Progenitor cell of endocrine pancreas (in vitro differentiated cells): Measurements from ENCODE around the gene ASF1B. TPM values are rescaled to one million over a fixed set of nuclear protein-coding genes. Genes with fewer than 3 reads are reported as not detected.

Experiments
- DNase-seq: peaks from one replicate; pipeline ENCODE4 v3.0.0; 2021; ENCODE audit warnings: low spot score; ENCODE audit not compliant: unreplicated experiment
- H3K27ac Mint-ChIP-seq: 2 replicates; pipeline ENCODE4 v1.8.0; 2021; ENCODE audit warnings: mild to moderate bottlenecking, moderate library complexity, mixed read lengths
- H3K27me3 Mint-ChIP-seq: 2 replicates; pipeline ENCODE4 v1.8.0; 2021; ENCODE audit warnings: mixed read lengths
- H3K36me3 Mint-ChIP-seq: 2 replicates; pipeline ENCODE4 v1.8.0; 2022; ENCODE audit warnings: mixed read lengths; ENCODE audit not compliant: insufficient read depth
- H3K4me1 Mint-ChIP-seq: 2 replicates; pipeline ENCODE4 v1.8.0; 2021; ENCODE audit warnings: low read depth, mixed read lengths
- H3K4me3 Mint-ChIP-seq: 2 replicates; pipeline ENCODE4 v1.8.0; 2021; ENCODE audit warnings: low read depth, mild to moderate bottlenecking, moderate library complexity, mixed read lengths
- H3K9me3 Mint-ChIP-seq: 2 replicates; pipeline ENCODE4 v1.8.0; 2021; ENCODE audit warnings: low read depth, mixed read lengths
- total RNA-seq: library from RNA; stranded (reverse); gene quantifications from 2 replicates; pipeline ENCODE4 v1.2.1, GENCODE V29; 2021
- TF ChIP-seq, protein P1 (sequence below): fragments of 200-600 bp; sonication (generic); IDR thresholded peaks from one replicate; pipeline ENCODE4 v1.5.0; 2021; ENCODE audit warnings: antibody characterized with exemption, mild to moderate bottlenecking; ENCODE audit not compliant: unreplicated experiment

The ASF1B gene
- total RNA-seq, 1 donor from 2014 or later: 18.4 TPM

DNA sequence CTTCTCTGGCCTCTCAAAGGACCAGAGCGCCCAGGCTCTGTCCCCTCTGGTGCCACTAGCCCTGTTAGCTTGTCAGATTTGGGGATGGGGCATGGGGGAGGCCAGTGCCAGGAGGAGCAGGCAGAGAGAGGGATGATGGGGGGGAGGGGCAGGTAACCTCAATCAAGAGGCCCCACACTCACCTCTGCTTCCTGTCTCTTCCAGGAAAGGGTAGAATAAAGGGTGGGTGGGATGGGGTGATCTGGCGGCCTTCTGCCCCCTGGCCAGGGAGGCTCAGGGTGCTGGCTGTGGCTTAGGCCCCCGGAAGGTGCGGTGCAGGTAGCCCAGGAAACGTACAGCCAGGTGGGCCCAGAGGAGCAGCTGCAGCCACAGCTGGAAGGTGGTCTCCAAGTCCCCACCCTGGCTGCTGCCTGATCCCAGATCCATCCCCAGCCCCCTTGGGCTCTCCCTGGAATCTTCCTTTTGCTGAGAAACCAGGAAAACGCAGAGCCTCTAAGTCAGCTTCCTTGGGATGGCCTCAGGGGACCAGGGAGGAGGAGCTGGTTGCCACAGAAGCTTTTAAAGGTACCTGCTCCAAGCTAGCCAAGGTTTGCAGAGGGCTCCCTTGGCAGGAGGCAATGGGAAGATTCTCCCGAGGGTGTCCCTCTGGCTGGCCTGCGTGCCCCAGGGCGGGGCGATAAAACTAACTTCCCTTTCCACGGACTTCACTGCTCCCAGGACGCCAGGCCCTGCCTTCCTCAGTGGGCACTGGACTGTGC, 24.2 kb downstream of the ASF1B start:
- Mint-ChIP-seq H3K27ac (no peak overlapping the region), H3K9me3 (no peaks in the 10 kb centered on the region), H3K4me3 (no peak overlapping the region), H3K36me3 (peaks cover 1% of the 10 kb centered on the region), H3K4me1 (peaks cover 11% of the 10 kb centered on the region), H3K27me3 (no peaks in the 10 kb centered on the region)
- TF ChIP-seq, protein P1, sequence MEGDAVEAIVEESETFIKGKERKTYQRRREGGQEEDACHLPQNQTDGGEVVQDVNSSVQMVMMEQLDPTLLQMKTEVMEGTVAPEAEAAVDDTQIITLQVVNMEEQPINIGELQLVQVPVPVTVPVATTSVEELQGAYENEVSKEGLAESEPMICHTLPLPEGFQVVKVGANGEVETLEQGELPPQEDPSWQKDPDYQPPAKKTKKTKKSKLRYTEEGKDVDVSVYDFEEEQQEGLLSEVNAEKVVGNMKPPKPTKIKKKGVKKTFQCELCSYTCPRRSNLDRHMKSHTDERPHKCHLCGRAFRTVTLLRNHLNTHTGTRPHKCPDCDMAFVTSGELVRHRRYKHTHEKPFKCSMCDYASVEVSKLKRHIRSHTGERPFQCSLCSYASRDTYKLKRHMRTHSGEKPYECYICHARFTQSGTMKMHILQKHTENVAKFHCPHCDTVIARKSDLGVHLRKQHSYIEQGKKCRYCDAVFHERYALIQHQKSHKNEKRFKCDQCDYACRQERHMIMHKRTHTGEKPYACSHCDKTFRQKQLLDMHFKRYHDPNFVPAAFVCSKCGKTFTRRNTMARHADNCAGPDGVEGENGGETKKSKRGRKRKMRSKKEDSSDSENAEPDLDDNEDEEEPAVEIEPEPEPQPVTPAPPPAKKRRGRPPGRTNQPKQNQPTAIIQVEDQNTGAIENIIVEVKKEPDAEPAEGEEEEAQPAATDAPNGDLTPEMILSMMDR: no peak
- no peak for DNase-seq

DNA sequence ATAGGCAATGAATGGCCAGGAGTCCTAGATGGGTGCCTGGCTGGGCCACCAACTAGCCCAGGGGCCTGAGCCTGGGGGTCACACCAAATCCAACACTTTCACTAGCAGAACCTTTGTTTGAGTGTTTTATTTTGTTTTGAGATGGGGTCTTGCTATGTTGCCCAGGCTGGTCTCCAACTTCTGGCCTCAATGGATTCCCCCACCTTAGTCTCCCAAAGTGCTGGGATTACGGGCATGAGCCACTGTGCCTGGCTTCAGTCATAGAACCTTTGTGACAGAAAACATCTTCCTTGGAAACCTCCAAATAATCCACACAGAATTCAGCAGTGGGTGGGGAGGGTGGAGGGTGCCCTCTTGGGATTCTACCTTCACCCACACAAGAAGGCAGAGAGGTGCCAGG, 24.9 kb downstream of the ASF1B start:
- Mint-ChIP-seq H3K4me3 (no peak overlapping the region), H3K9me3 (no peaks in the 10 kb centered on the region), H3K36me3 (peaks cover 2% of the 10 kb centered on the region), H3K4me1 (peaks cover 6% of the 10 kb centered on the region), H3K27ac (no peak overlapping the region), H3K27me3 (no peaks in the 10 kb centered on the region)
- TF ChIP-seq, protein P1: no peak
- no peak for DNase-seq

DNA sequence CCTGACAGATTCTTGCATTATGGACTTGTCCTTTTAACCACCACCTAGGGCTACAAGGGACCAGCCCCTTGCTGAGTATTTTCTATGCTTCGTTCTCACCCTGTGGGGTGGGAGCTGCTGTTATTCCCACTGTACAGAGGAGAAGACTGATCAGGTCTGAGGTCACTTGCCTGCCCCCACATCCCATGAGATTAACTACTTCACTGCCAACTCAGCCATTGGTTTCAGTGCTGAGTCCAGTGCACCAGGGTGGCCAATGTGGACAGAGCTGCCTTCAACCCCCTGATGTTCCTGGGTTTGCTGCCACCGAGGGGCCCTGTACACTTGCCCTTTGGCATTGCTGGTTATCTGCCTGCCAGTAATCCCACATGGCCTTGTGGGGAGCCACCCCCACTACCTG, 25.7 kb downstream of the ASF1B start:
- Mint-ChIP-seq H3K36me3 (peaks cover 5% of the 10 kb centered on the region), H3K27ac (no peak overlapping the region), H3K9me3 (no peaks in the 10 kb centered on the region), H3K27me3 (no peaks in the 10 kb centered on the region), H3K4me1 (no peaks in the 10 kb centered on the region), H3K4me3 (no peak overlapping the region)
- DNase-seq: no peak
- TF ChIP-seq, protein P1: no peak

DNA sequence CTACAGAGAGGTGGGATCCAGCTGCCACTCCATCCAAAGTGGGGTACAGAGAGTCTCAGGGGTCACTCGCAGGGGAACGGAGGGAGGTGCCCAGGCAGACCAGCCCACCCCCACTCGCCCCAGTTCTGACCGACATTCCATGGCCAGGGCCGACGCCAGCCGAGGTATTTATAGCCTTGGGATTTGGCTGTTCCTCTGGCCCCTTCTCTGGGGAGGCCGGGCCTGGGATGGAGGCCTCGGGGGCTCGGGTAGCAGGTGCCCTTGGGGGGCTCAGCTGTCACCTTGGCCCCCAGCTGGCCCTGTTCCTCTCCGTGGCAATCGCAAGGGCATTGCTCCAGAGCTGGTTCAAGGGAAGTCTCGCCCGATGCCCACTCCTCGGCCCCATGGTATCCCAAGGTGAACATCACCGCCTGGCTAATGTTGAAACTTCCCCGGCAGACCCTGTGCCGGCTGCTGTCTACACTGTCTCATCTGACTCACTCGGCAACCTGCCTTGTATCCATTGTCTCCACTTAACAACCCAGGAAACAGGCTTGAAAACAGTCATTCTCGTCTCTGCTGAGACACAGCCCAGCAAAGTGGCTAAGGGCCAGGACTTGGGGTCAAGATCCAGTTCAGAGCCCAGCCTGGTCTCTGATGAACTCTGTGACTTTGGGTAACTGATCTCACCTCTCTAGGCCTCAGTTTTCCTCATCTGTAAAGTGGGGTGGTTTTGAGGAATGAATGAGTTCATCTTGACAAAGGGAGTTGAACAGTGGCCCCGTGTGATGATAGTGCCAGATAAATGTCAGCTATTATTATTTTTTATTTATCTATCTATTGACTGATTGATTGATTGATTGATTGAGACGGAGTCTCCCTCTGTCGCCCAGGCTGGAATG, 28.6 kb downstream of the ASF1B start:
- no peak overlapping the region for H3K4me3 Mint-ChIP-seq
- no peak for DNase-seq
- no peaks in the 10 kb centered on the region for H3K4me1 Mint-ChIP-seq
- no peaks in the 10 kb centered on the region for H3K9me3 Mint-ChIP-seq
- no peaks in the 10 kb centered on the region for H3K27me3 Mint-ChIP-seq
- H3K27ac Mint-ChIP-seq: no peak overlapping the region
- TF ChIP-seq, protein P1: no peak
- peaks cover 8% of the 10 kb centered on the region for H3K36me3 Mint-ChIP-seq

DNA sequence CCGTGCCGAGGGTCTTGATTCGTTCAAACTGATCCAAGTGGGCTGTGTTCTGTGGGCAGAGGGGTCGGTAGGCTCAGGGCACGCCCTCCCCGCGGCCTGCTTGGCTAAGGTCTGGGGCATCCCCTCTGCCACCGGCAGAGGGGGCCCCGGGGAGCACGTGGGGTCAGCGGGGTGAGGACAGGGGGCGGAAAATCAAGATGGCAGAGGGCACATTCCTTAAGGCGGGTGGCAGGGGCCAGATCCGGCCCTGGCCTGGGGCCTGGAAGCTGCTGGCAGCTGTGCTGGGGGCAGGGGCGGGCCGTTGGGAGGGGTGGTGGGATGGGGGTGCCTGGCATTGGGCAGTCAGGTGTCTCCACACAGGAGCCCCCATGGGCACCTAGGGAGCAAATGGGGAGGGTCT, 29.5 kb downstream of the ASF1B start:
- Mint-ChIP-seq H3K4me3 (no peak overlapping the region), H3K36me3 (peaks cover 8% of the 10 kb centered on the region), H3K4me1 (no peaks in the 10 kb centered on the region), H3K27me3 (no peaks in the 10 kb centered on the region), H3K9me3 (no peaks in the 10 kb centered on the region), H3K27ac (no peak overlapping the region)
- DNase-seq: no peak
- TF ChIP-seq, protein P1: no peak
